ENCODE data around the gene ANKRD27. TPM values are rescaled to one million over a fixed set of nuclear protein-coding genes. Genes with fewer than 3 reads are reported as not detected.

ANKRD27 gene
- total RNA-seq, 4 donors from 2014 or later, result 26.4 to 36.2 (median 30.8) TPM

DNA sequence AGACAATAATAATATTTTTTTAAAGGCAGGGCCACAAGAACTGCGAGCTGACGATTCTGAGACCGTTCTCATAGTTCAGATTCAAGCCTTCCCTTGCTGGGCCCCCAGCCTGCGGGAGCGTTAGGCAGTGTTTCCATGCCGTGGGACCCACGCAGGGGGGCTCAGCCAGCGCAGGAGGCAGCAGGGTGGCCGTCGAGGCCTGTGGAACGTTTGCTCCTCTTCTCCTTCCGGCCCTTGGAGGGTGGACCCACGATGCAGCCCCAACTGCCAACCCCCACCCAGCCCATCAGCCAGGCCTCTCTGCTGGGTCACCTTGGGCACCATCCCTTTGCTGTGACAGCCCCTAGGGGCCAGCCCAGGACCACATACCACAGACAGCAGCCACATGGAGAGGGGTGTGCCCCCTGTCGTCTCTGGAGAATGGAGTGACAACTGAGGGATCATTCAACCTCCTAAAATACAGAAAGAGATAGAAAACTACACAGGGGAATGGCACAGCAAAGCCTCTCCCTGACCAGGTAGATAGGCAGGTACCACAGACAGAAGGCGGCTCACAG lies 47.2 kb downstream of the ANKRD27 start:
- Histone ChIP-seq H3K27me3 (no peaks in the 10 kb centered on the region), H3K27ac (no peak overlapping the region), H3K4me3 (no peak overlapping the region), H3K9me3 (no peaks in the 10 kb centered on the region), H3K36me3 (peaks cover 91% of the 10 kb centered on the region), H3K4me1 (no peaks in the 10 kb centered on the region)
- 87% methylated on average over 13 of the region's 15 CpGs for WGBS
- TF ChIP-seq, protein P1, sequence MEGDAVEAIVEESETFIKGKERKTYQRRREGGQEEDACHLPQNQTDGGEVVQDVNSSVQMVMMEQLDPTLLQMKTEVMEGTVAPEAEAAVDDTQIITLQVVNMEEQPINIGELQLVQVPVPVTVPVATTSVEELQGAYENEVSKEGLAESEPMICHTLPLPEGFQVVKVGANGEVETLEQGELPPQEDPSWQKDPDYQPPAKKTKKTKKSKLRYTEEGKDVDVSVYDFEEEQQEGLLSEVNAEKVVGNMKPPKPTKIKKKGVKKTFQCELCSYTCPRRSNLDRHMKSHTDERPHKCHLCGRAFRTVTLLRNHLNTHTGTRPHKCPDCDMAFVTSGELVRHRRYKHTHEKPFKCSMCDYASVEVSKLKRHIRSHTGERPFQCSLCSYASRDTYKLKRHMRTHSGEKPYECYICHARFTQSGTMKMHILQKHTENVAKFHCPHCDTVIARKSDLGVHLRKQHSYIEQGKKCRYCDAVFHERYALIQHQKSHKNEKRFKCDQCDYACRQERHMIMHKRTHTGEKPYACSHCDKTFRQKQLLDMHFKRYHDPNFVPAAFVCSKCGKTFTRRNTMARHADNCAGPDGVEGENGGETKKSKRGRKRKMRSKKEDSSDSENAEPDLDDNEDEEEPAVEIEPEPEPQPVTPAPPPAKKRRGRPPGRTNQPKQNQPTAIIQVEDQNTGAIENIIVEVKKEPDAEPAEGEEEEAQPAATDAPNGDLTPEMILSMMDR (IDR thresholded peaks at IDR 0.05), result no peak
- TF ChIP-seq POLR2A (IDR thresholded peaks at IDR 0.05) (no peak), EP300 (IDR thresholded peaks at IDR 0.05) (no peak), POLR2AphosphoS5 (IDR thresholded peaks at IDR 0.05) (no peak)
- no peak for DNase-seq (ENCODE audit: low spot score in 2 of 2)

DNA sequence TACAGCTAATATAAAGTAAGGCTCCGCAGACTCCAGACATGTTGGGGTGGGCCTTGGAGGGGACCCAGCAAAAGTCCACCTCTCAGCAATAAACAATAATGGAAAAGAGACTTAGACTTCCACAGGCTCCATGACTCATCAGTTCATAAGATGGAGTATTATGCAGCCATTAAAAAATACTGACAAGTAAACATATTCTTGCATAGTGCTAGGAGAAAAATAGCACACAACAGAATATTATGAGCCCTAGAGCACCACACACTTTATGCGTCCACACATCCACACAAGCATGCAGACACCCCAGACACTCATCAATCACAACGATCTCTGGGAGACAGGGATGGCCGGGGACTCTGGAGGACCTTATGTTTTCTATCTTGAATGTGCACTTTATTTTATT lies 48.0 kb downstream of the ANKRD27 start:
- Histone ChIP-seq H3K4me1 (no peaks in the 10 kb centered on the region), H3K9me3 (no peaks in the 10 kb centered on the region), H3K27me3 (no peaks in the 10 kb centered on the region), H3K27ac (no peak overlapping the region), H3K36me3 (peaks cover 95% of the 10 kb centered on the region), H3K4me3 (no peak overlapping the region)
- TF ChIP-seq, protein P1 (IDR thresholded peaks at IDR 0.05), result no peak
- no peak for TF ChIP-seq POLR2A (IDR thresholded peaks at IDR 0.05)
- no peak for TF ChIP-seq POLR2AphosphoS5 (IDR thresholded peaks at IDR 0.05)
- no peak for TF ChIP-seq EP300 (IDR thresholded peaks at IDR 0.05)
- WGBS, result 96% methylated on average over 4 of the region's 4 CpGs
- no peak for DNase-seq (ENCODE audit: low spot score in 2 of 2)

DNA sequence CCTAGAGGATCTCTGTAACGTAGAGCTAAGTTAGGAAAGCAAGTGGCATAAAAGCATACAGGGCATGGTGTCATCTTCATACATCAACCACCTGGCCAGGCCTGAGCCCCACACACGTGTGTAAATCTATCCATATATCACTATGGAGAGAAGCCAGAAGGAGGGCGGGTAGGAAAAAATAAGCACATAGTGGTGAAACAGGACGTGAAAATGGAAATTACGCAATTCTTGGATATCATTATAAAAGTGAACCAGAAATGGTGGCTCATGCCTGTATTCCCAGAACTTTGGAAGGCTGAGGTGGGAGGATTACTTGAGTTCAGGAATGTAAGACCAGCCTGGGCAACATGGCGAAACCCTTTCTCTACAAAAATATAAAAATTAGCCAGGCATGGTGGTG lies 50.6 kb downstream of the ANKRD27 start:
- Histone ChIP-seq H3K9me3 (no peaks in the 10 kb centered on the region), H3K27ac (no peak overlapping the region), H3K4me3 (no peak overlapping the region), H3K36me3 (peaks cover 92% of the 10 kb centered on the region), H3K4me1 (no peaks in the 10 kb centered on the region), H3K27me3 (no peaks in the 10 kb centered on the region)
- no peak for DNase-seq (ENCODE audit: low spot score in 2 of 2)
- 84% methylated on average over 6 of the region's 6 CpGs for WGBS
- no peak for TF ChIP-seq EP300 (IDR thresholded peaks at IDR 0.05)
- TF ChIP-seq, protein P1 (IDR thresholded peaks at IDR 0.05), result no peak
- TF ChIP-seq POLR2AphosphoS5 (IDR thresholded peaks at IDR 0.05), result no peak
- no peak for TF ChIP-seq POLR2A (IDR thresholded peaks at IDR 0.05)

DNA sequence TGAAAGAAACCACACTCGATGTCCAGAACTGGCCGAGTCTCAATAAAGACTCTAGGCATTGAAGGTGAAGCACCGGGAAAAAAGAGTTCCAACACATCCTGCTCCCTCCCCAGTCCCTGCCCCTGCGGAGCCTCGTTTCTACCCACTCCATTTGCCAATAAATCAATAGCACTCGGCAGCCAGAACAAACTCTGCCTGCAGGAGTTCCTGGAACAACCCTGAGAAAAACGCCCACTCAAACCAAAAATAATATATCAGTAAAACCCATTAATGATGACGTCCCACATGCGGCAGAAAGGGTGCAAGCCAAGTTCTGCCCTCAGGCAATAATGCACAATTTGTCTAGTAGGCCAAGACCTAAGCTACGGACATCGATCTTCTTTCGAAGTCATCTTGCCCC lies 53.0 kb downstream of the ANKRD27 start:
- TF ChIP-seq, protein P1 (IDR thresholded peaks at IDR 0.05), result no peak
- TF ChIP-seq EP300 (IDR thresholded peaks at IDR 0.05) (no peak), POLR2A (IDR thresholded peaks at IDR 0.05) (no peak), POLR2AphosphoS5 (IDR thresholded peaks at IDR 0.05) (no peak)

DNA sequence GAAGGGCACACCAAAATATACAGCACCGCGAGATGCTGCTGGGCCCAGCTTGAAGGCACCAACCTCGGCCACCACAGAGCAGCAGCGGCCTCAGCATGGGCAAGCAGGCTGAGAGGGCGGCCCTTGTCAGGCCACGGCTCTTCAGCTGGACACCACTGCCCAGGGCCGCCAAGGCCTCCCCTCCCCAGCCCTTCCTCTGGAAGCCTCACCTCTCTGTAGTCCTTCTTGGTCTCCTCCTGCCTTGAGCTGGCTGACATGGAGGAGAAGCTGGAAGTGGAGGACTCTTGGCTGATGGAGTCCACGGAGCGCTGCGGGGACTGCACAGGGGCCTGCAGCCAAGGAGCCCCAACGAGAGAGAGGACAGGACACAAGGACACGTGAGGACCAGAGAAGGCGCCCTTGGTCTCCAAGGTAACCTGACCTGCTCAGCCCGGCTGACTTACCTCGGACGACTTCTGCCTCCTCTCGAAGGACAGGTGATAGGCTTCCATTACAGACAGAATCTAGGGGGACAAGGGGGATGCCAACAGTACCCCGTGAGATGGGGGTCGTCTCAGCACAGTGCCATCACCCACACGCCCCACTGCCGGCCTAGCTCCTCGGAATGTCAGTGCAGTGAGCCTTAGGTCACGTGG lies 55.8 kb downstream of the ANKRD27 start:
- Histone ChIP-seq H3K27ac (no peak overlapping the region), H3K9me3 (no peaks in the 10 kb centered on the region), H3K4me3 (no peak overlapping the region), H3K36me3 (peaks cover 92% of the 10 kb centered on the region), H3K4me1 (no peaks in the 10 kb centered on the region), H3K27me3 (no peaks in the 10 kb centered on the region)
- TF ChIP-seq POLR2AphosphoS5 (IDR thresholded peaks at IDR 0.05), result no peak
- no peak for TF ChIP-seq POLR2A (IDR thresholded peaks at IDR 0.05)
- TF ChIP-seq, protein P1 (IDR thresholded peaks at IDR 0.05), result no peak
- no peak for TF ChIP-seq EP300 (IDR thresholded peaks at IDR 0.05)
- WGBS, result 93% methylated on average over 21 of the region's 23 CpGs
- no peak for DNase-seq (ENCODE audit: low spot score in 2 of 2)

More for the DNA sequence above, 53.0 kb downstream of the ANKRD27 start:
- 85% methylated on average over 12 of the region's 12 CpGs for WGBS
- DNase-seq (ENCODE audit: low spot score in 2 of 2), result no peak
- peaks cover 92% of the 10 kb centered on the region for H3K36me3 ChIP-seq
- no peaks in the 10 kb centered on the region for H3K9me3 ChIP-seq
- H3K4me3 ChIP-seq, result no peak overlapping the region
- no peaks in the 10 kb centered on the region for H3K27me3 ChIP-seq
- H3K4me1 ChIP-seq, result no peaks in the 10 kb centered on the region
- no peak overlapping the region for H3K27ac ChIP-seq

All from suprapubic skin (tissue), 4 donors.